ACC112 (cell line): ENCODE measurements around the gene FYB1.

Experiments used
- H2AFZ ChIP-seq: fragments of 200-600 bp; sonication (generic); one replicate; pipeline ENCODE4 v1.6.0; 2017; ENCODE audit warnings: antibody characterized with exemption, low read length; ENCODE audit not compliant: unreplicated experiment
- H3K27ac ChIP-seq: fragments of 200-600 bp; sonication (generic); 2 replicates; pipeline ENCODE4 v1.5.1; 2014; ENCODE audit warnings: low read depth, mild to moderate bottlenecking, antibody characterized with exemption, low read length, moderate library complexity
- H3K27me3 ChIP-seq: fragments of 200-600 bp; sonication (generic); 2 replicates; pipeline ENCODE4 v1.6.1; 2014; ENCODE audit warnings: mild to moderate bottlenecking, antibody characterized with exemption, low read length, moderate library complexity, mixed read lengths; ENCODE audit not compliant: insufficient read depth
- H3K36me3 ChIP-seq: fragments of 200-600 bp; sonication (generic); 2 replicates; pipeline ENCODE4 v1.6.1; 2016; ENCODE audit warnings: mild to moderate bottlenecking, antibody characterized with exemption, low read length, moderate library complexity, mixed read lengths; ENCODE audit not compliant: insufficient read depth
- H3K4me1 ChIP-seq: fragments of 200-600 bp; sonication (generic); one replicate; pipeline ENCODE4 v1.6.1; 2016; ENCODE audit warnings: low read length, mixed read lengths; ENCODE audit not compliant: insufficient read depth, unreplicated experiment, control insufficient read depth
- H3K4me3 ChIP-seq: fragments of 200-600 bp; sonication (generic); 2 replicates; pipeline ENCODE4 v1.5.1; 2014; ENCODE audit warnings: mild to moderate bottlenecking, low read depth, low read length
- H3K79me2 ChIP-seq: fragments of 200-600 bp; sonication (generic); one replicate; pipeline ENCODE4 v1.6.0; 2016; ENCODE audit warnings: low read length; ENCODE audit not compliant: control insufficient read depth, unreplicated experiment, insufficient read depth

The FYB1 gene

GRCh38 chr5:39172593-39172992, 46.8 kb downstream of the FYB1 start:
- Histone ChIP-seq H2AFZ (no peak overlapping the region), H3K79me2 (no peaks in the 10 kb centered on the region), H3K36me3 (no peaks in the 10 kb centered on the region), H3K4me3 (no peak overlapping the region), H3K27me3 (no peaks in the 10 kb centered on the region), H3K4me1 (no peaks in the 10 kb centered on the region), H3K27ac (no peak overlapping the region)

GRCh38 chr5:39171647-39172046, 47.7 kb downstream of the FYB1 start:
- peaks cover 3% of the 10 kb centered on the region for H3K4me1 ChIP-seq

GRCh38 chr5:39169081-39169480, 50.3 kb downstream of the FYB1 start:
- Histone ChIP-seq H3K36me3 (no peaks in the 10 kb centered on the region), H3K4me3 (no peak overlapping the region), H3K4me1 (peaks cover 3% of the 10 kb centered on the region), H3K27ac (no peak overlapping the region), H3K79me2 (no peaks in the 10 kb centered on the region), H2AFZ (no peak overlapping the region), H3K27me3 (no peaks in the 10 kb centered on the region)

More at GRCh38 chr5:39171647-39172046, 47.7 kb downstream of the FYB1 start:
- Histone ChIP-seq H3K4me3 (no peak overlapping the region), H3K36me3 (no peaks in the 10 kb centered on the region), H3K27ac (no peak overlapping the region), H3K27me3 (no peaks in the 10 kb centered on the region), H3K79me2 (no peaks in the 10 kb centered on the region), H2AFZ (no peak overlapping the region)

- Histone ChIP-seq H3K4me3 (no peak overlapping the region), H3K27me3 (no peaks in the 10 kb centered on the region), H3K36me3 (no peaks in the 10 kb centered on the region), H3K27ac (no peak overlapping the region), H3K4me1 (peaks cover 3% of the 10 kb centered on the region), H3K79me2 (no peaks in the 10 kb centered on the region), H2AFZ (no peak overlapping the region)
Observed at GRCh38 chr5:39167972-39168342, 51.4 kb downstream of the FYB1 start.

- Histone ChIP-seq H3K4me1 (peaks cover 3% of the 10 kb centered on the region), H2AFZ (no peak overlapping the region), H3K36me3 (no peaks in the 10 kb centered on the region), H3K27ac (no peak overlapping the region), H3K27me3 (no peaks in the 10 kb centered on the region), H3K4me3 (no peak overlapping the region), H3K79me2 (no peaks in the 10 kb centered on the region)
Observed at GRCh38 chr5:39167141-39167971, 52.0 kb downstream of the FYB1 start.

GRCh38 chr5:39164529-39165402, 54.6 kb downstream of the FYB1 start:
- H3K36me3 ChIP-seq: no peaks in the 10 kb centered on the region
- no peak overlapping the region for H3K27ac ChIP-seq
- no peak overlapping the region for H2AFZ ChIP-seq
- no peaks in the 10 kb centered on the region for H3K79me2 ChIP-seq
- peaks cover 3% of the 10 kb centered on the region for H3K4me1 ChIP-seq
- no peaks in the 10 kb centered on the region for H3K27me3 ChIP-seq
- H3K4me3 ChIP-seq: no peak overlapping the region

- H3K4me3 ChIP-seq: no peak overlapping the region
- no peak overlapping the region for H2AFZ ChIP-seq
- H3K27ac ChIP-seq: no peak overlapping the region
- peaks cover 3% of the 10 kb centered on the region for H3K4me1 ChIP-seq
- no peaks in the 10 kb centered on the region for H3K79me2 ChIP-seq
- H3K36me3 ChIP-seq: no peaks in the 10 kb centered on the region
- no peaks in the 10 kb centered on the region for H3K27me3 ChIP-seq
Observed at GRCh38 chr5:39164016-39164415, 55.3 kb downstream of the FYB1 start.

- H3K27ac ChIP-seq: no peak overlapping the region
- no peak overlapping the region for H3K4me3 ChIP-seq
- peaks cover 5% of the 10 kb centered on the region for H3K4me1 ChIP-seq
Observed at GRCh38 chr5:39161578-39161977, 57.8 kb downstream of the FYB1 start.

GRCh38 chr5:39160576-39161213, 58.7 kb downstream of the FYB1 start:
- no peak overlapping the region for H2AFZ ChIP-seq
- H3K27me3 ChIP-seq: no peaks in the 10 kb centered on the region
- peaks cover 5% of the 10 kb centered on the region for H3K4me1 ChIP-seq
- H3K4me3 ChIP-seq: no peak overlapping the region
- H3K36me3 ChIP-seq: no peaks in the 10 kb centered on the region
- no peaks in the 10 kb centered on the region for H3K79me2 ChIP-seq
- H3K27ac ChIP-seq: no peak overlapping the region

More at GRCh38 chr5:39161578-39161977, 57.8 kb downstream of the FYB1 start:
- H3K27me3 ChIP-seq: no peaks in the 10 kb centered on the region
- H2AFZ ChIP-seq: no peak overlapping the region
- H3K36me3 ChIP-seq: no peaks in the 10 kb centered on the region
- no peaks in the 10 kb centered on the region for H3K79me2 ChIP-seq

- no peak overlapping the region for H3K4me3 ChIP-seq
- H3K36me3 ChIP-seq: no peaks in the 10 kb centered on the region
- no peaks in the 10 kb centered on the region for H3K79me2 ChIP-seq
Observed at GRCh38 chr5:39159811-39160490, 59.4 kb downstream of the FYB1 start.

More at GRCh38 chr5:39159811-39160490, 59.4 kb downstream of the FYB1 start:
- Histone ChIP-seq H2AFZ (no peak overlapping the region), H3K27ac (no peak overlapping the region), H3K4me1 (peaks cover 5% of the 10 kb centered on the region), H3K27me3 (no peaks in the 10 kb centered on the region)
